Measurements from ENCODE around the gene CTAGE6. TPM values are rescaled to one million over a fixed set of nuclear protein-coding genes. Genes with fewer than 3 reads are reported as not detected.
"Not testable (repeated sequence)": the region's sequence is repeated elsewhere in the genome, so short reads cannot be mapped to it uniquely, and the experiment has no call there.

CTAGE6 gene
- 0.06 TPM in 1 of 2 replicates, not detected in the other for total RNA-seq

- not testable (repeated sequence) for H3K4me3 ChIP-seq (ENCODE audit: low read depth, low read length); DNase-seq (ENCODE audit: low read depth)
Observed at GRCh38 chr7:143757596-143757995, at the start of gene CTAGE6. CTAGE6 (minus strand) TSS chr7:143757696; CDS start chr7:143757658, 38 bp downstream.

- DNase-seq (ENCODE audit: low read depth); H3K4me3 ChIP-seq (ENCODE audit: low read depth, low read length): not testable (repeated sequence)
Observed at GRCh38 chr7:143806664-143807071, 49.2 kb upstream of the CTAGE6 start.

- not testable (repeated sequence) for DNase-seq (ENCODE audit: low read depth)
Observed at GRCh38 chr7:143797896-143798290, 40.4 kb upstream of the CTAGE6 start.

GRCh38 chr7:143797119-143797895, 39.8 kb upstream of the CTAGE6 start:
- DNase-seq (ENCODE audit: low read depth); H3K4me3 ChIP-seq (ENCODE audit: low read depth, low read length): not testable (repeated sequence)

More at GRCh38 chr7:143797896-143798290, 40.4 kb upstream of the CTAGE6 start:
- not testable (repeated sequence) for H3K4me3 ChIP-seq (ENCODE audit: low read depth, low read length)

- not testable (repeated sequence) for DNase-seq (ENCODE audit: low read depth); H3K4me3 ChIP-seq (ENCODE audit: low read depth, low read length)
Observed at GRCh38 chr7:143795653-143796052, 38.2 kb upstream of the CTAGE6 start.

GRCh38 chr7:143792633-143793032, 35.1 kb upstream of the CTAGE6 start:
- H3K4me3 ChIP-seq (ENCODE audit: low read depth, low read length): not testable (repeated sequence)

GRCh38 chr7:143785415-143786182, 28.1 kb upstream of the CTAGE6 start:
- H3K4me3 ChIP-seq (ENCODE audit: low read depth, low read length); DNase-seq (ENCODE audit: low read depth): not testable (repeated sequence)

More at GRCh38 chr7:143792633-143793032, 35.1 kb upstream of the CTAGE6 start:
- not testable (repeated sequence) for DNase-seq (ENCODE audit: low read depth)

- H3K4me3 ChIP-seq (ENCODE audit: low read depth, low read length); DNase-seq (ENCODE audit: low read depth): not testable (repeated sequence)
Observed at GRCh38 chr7:143779591-143779990, 22.1 kb upstream of the CTAGE6 start.

- not testable (repeated sequence) for H3K4me3 ChIP-seq (ENCODE audit: low read depth, low read length); DNase-seq (ENCODE audit: low read depth)
Observed at GRCh38 chr7:143772738-143773468, 15.4 kb upstream of the CTAGE6 start.

- not testable (repeated sequence) for DNase-seq (ENCODE audit: low read depth); H3K4me3 ChIP-seq (ENCODE audit: low read depth, low read length)
Observed at GRCh38 chr7:143767531-143767930, 10.0 kb upstream of the CTAGE6 start.

GRCh38 chr7:143765678-143766077, 8.2 kb upstream of the CTAGE6 start:
- DNase-seq (ENCODE audit: low read depth); H3K4me3 ChIP-seq (ENCODE audit: low read depth, low read length): not testable (repeated sequence)

GRCh38 chr7:143763065-143763464, 5.6 kb upstream of the CTAGE6 start:
- not testable (repeated sequence) for H3K4me3 ChIP-seq (ENCODE audit: low read depth, low read length); DNase-seq (ENCODE audit: low read depth)

- not testable (repeated sequence) for H3K4me3 ChIP-seq (ENCODE audit: low read depth, low read length); DNase-seq (ENCODE audit: low read depth)
Observed at GRCh38 chr7:143745340-143745739, 12.2 kb downstream of the CTAGE6 start.

Measured in epithelial cell of proximal tubule (primary cell).